ENCODE data around the gene DIMT1. TPM values are rescaled to one million over a fixed set of nuclear protein-coding genes. Genes with fewer than 3 reads are reported as not detected.

Gene DIMT1
- total RNA-seq: 44.6 and 50.6 TPM in 2 replicates

DNA sequence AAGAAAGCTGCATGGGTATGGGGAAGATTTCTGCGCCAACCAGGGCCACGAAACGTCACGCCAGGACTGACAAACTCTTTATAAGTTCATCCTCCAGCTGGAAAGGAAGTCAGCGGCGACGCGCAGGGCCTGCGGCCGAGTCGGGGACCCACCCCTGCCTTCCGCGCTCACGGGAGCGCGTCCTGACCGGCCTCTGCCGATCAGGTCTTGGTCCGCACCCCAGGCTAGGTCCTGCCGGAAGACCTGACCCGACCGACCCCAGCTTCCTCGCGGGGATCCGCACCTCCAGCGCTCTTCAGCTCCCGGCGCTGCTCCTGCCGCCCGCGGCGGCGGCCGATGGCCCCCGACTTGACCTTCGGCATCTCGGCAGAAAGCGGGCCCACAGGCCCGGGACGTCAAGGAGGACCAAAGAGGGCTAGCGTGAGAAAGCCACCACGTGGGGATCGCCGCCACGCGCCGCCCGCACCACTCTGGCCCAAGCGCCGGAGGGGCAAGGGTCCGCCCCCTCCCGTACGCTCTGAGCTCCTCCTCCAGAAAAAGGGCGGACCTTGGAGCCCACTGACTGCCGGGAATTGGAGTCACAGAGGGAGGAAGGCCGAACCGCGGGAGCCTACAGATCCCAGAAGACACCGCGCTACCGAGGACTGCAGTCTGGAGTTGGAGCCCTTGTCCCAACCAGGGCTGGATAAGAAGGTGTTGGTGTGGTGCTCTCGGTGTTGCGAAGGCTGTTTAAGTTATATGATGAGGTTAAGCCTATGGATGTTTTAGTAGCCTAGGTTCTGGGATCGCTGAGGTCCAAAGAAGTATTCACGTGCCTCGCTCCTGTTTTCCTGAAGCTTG is at the start of gene DIMT1:
DIMT1 (minus strand) TSS at position 495 of the 840 bp plus-strand sequence; CDS start at position 362, 133 bp downstream.
- DNase-seq (ENCODE audit: low read depth, low spot score): peak; percentile 93

DNA sequence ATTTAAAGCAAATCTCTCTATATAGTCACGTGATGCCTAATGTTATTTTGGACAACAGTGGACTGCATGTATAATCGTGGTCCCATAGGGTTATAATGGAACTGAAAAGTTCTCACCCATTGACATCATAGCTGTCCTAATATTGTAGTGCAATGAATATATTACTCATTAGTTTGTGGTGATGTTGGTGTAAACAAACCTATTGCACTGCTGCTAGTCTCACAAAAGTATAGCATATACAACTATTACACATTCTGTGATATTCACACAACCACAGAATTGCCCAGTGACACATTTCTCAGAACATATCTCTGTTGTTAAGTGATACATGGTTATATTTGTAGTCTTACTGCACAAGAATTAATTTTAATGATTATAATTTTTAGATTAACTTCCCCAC is 46.6 kb upstream of the DIMT1 start:
- DNase-seq (ENCODE audit: low read depth, low spot score): no peak

DNA sequence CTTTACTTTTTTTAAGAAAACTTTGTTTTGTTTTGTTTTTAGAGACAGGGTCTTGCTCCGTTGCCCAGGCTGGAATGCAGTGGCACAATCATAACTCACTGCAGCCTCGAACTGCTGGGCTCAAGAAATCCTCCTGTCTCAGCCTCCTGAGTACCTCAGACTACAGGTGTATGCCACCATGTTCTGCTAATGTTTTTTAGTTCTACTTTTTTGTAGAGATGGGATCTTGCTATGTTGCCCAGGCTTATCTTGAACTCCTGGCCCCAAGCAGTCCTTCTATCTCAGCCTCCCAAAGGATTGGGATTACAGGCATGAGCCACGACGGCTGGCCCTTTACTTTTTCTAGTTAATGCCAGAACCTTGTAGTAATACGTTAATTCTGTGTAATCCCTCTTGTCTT is 44.8 kb upstream of the DIMT1 start:
- no peak for DNase-seq (ENCODE audit: low read depth, low spot score)

DNA sequence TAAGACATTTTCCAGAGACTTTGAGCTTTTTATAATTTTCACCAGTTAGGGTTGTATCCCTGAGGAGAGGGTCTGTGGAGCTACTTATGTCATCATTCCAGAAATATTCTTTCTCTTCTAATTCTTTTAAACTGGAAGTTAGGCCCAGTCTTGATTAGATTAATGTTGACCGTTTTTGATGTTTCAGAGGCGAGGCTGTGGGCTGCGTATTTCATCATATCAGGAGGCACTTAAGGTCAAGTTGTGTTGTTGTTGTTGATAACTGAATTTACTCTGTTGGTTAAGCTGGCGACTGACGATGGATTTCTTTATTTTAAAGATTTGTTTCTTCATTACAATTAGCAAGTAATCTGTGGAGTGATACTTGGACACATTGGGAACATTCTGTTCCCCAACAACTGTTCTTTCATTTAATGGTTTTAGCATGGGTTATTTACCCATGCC is 28.9 kb upstream of the DIMT1 start:
- no peak for DNase-seq (ENCODE audit: low read depth, low spot score)

DNA sequence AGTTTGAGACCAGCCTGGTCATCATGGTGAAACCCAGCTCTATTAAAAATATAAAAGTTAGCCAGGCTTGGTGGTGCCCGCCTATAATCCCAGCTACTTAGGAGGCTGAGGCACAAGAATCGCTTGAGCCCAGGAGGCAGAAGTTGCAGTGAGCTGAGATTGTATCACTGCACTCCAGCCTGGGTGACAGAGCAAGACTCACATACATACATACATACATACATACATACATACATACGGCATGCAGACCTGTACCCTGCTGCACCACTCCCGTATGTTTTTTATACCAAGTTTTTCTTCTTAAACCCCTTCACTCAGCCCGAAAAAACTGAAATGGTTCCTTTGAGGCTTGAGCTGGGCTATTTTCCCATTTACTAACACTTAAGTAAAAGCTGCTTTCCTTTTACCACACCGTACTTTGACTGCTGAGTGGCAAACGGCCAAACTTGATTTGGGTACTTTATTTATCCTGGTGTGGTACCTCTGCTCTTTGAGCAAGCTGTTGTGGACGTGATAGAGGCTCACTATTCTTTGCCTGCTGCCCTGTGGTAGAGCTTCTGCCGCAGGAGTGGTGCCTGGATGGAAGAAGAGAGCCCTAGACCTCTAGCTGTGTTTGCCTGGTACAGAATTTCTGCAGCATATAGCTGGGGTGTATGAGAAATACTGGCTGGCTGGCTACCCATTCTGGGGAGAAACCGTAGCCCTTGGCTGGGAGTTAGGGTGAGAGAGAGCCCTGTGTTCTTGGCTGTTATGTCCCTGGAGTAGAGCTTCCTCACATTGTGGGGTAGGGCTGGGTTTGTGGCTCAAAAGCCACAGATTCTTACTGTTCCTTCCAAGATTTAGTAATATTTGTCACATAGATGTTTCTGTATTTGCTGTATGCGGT is 28.3 kb upstream of the DIMT1 start:
- no peak for DNase-seq (ENCODE audit: low read depth, low spot score)

DNA sequence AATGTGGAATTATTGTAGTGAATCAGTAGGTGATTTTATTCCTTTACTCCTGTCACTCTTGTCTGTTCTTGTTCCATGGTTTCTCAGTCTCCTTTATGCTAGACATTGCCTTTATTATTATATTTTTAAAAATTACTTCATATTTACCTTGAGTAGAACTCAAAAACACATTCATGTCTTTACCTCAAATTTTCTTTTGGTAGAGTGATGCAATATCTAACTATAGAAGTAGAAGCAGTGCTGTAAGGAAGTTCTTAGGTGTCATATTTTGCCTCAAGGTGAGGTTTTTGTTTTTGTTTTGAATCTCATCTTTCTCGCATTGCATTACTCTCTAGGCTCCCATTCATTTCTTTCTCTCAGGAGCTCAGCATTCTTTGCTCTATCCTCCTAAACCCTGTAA is 21.1 kb upstream of the DIMT1 start:
- no peak for DNase-seq (ENCODE audit: low read depth, low spot score)

DNA sequence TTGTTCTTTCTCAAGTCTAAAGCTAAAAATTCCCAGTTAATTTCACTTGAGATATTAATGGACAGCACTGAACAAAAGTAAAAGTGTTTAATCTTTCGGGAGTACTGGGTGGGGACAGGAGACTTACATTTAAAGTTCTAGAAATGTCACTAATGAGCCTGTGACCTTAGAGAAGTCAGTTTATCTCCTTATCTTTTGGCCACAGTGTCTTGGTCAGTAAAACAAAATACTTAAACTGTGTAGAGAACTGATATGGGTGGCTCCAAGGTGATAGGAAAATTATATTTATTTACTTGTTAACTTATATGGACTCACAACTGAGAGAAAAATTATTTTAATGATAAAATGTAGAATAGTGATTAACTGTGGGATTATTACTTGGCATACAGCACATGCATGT is 17.7 kb upstream of the DIMT1 start:
- no peak for DNase-seq (ENCODE audit: low read depth, low spot score)

DNA sequence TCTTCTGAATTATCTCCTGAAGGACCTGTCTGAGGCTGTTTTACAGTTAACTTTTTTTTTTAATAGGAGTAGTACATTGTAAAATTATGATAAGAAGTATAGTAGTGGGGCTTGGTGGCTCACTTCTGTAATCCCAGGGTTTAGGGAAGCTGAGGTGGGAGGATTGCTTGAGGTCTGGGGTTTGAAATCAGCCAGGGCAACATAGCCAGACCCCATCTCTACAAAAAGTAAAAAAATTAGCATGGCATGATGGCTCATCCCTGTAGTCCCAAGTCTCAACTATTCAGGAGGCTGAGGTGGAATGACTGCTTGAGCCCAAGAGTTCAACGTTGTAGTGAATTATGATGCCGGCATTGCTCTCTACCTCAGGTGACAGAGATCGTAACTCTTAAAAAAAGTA is 15.9 kb upstream of the DIMT1 start:
- no peak for DNase-seq (ENCODE audit: low read depth, low spot score)

DNA sequence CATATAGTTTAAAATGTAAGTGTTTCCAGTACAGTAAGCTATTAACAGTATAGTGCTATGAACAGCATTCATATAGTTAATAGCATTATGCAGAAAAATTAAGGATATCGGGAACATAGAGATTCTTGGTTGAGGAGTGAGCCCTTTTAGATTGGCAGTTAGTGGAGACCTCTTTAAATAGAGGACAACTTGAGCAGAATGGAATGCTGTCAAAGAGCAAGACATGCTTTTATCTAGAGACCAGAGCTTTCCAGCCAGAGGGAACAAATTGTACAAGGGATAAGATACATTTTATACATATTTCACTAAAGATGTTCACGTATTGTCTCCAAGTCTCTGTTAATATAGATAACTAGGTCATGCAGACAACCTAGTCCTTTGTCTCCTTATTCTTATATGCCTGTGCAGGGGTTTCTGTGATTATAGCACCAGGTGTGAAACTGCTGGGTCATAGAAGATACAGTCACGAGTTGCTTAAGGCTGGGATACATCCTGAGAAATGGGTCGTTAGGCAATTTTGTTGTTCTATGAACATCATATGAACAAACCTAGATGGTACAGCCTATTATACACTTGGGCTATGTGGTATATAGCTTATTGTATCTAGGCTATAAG is 14.9 kb upstream of the DIMT1 start:
- DNase-seq (ENCODE audit: low read depth, low spot score): no peak

DNA sequence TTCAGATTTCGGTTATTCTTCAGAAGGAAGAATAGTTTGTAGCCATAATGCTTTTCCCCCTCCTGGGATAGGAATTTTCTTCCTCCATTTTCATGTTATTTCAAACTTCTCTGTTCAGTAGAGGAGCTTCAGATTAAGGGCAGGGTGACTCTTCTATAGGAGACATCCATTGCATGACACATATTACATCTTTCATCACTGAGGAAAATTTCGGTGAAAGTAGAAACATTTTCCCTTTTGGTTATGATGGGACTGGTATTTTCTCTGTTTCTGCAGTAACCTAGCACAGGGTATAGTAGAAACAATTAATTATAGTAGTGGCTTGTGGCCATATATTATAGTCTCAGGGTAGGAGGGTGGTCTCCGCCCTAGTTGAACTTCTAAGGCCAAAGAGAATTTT is 10.0 kb upstream of the DIMT1 start:
- DNase-seq (ENCODE audit: low read depth, low spot score): no peak

DNA sequence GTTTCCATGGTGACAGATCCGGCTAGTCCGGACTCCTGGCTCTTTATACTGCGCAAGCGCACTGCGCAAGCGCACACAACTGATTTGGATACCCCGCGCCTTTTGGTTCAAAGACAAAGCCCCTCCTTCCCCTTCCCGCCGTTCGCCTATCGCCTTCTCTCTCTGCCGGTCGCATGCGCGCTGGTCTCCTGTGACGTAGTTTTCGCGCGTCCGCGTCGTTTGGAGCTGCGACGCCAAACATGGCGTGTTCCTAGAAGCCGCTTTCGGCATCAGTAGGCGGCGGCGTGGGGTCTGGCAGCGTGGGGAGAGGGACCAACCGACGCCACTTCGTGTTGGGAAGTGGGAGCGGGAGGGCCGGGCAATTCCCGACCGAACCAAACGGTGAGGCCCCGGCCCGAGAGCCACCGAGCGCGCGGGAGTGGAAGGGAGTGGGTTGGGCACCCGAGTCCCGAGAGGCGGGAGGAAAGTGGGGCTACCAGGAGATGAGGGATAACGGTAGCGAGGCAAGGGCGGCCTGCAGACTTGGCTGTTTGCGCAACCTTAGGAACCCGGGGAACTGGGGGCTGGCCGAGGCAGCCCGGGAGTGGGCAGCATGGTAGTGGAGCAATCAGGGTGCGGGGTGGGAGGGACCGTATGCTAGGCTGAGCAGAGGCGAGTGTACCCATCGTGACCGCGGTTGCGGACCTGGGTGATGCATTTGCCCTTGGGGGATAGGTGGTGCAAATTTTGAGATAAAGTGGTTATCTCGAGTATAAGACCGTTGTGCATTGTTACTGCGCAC is 9.0 kb upstream of the DIMT1 start, which contains the start of gene IPO11:
IPO11 (plus strand) TSS at position 215 of the 781 bp plus-strand sequence. CDS start 24,517 bp downstream, outside the sequence.
- peak; percentile 95 for DNase-seq (ENCODE audit: low read depth, low spot score)

DNA sequence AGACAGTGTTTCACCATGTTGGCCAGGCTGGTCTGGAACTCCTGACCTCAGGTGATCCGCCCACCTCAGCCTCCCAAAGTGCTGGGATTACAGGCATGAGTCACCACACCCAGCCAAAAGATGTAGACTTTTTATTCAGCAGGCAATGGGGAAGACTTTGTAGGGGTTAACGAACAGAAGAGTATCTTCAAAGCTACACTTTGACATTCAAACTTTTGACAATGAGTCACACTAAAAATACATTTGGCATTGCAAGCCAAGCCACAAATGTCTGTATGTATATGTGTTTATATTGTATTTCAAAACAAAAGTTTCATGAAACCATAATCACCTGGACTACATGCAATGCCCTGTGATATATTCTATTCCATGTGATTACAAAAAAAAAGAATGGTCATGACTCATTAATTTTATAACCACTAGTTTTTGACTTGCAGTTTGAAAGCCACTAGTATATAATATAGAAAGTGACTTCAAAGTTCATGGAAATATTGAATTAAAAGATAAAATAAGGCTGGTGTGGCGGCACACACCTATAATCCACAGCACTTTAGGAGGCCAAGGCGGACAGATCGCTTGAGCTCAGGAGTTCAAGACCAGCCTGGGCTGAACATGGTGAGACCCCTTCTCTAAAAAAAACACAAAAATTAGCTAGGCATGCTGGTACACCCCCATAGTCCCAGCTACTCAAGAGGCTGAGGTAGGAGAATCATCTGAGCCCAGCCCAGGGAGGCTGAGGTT is 8.3 kb downstream of the DIMT1 start:
- DNase-seq (ENCODE audit: low read depth, low spot score): no peak

DNA sequence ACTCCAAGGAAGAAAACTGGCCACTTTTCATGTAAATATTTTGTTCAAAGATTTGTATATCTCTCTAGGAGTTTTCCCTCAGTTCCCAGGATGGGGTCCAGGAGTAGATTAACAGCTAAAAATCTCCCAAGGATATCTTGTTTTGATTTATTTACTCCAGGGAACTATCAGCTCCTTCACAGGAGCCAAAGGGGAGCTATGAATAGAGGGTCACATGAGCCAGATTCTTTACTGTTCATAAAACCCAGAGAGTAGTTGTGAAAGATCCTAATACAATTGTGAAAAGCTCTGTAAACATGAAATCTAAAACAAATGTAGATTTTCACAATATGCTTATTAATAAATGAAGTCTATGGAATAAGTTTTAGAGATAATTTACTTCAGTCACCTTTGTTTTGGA is 16.9 kb downstream of the DIMT1 start:
- no peak for DNase-seq (ENCODE audit: low read depth, low spot score)

DNA sequence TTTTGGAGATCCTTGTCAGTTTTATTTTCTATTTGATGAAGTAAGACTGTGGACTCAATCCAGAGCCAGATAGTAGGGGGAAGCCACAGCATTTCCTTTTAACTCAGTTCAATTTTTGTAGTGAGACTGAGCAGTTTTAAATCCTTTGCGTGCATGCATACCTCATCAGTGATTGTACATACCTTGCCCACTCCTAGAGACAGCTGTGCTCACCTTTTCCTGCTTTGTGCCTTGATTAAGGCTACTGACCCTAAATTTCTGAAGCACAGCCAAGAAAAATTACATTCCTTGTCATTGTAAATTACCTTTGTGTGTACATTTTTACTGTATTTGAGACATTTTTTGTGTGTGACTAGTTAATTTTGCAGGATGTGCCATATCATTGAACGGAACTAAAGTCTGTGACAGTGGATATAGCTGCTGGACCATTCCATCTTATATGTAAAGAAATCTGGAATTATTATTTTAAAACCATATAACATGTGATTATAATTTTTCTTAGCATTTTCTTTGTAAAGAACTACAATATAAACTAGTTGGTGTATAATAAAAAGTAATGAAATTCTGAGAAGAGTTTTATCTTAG is 17.8 kb downstream of the DIMT1 start:
- DNase-seq (ENCODE audit: low read depth, low spot score): no peak

DNA sequence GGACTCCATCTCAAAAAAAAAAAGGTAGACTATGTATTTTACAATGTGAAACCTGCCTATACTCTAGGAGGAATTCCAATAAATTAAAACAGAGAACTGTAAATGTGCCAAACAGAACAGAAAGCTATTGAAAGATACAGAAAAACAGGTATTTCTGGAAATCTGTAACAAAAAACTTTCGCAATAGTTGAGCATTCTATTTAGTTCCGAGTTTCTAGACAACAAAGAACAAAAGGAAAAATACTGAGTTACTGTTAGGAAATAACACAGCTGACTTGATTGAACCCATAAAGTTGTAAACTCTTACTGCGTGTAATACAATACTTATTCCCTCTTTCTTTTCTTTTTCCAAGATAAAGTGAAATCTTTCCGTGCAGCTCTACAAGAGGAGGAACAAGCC is 18.6 kb downstream of the DIMT1 start:
- DNase-seq (ENCODE audit: low read depth, low spot score): no peak

DNA sequence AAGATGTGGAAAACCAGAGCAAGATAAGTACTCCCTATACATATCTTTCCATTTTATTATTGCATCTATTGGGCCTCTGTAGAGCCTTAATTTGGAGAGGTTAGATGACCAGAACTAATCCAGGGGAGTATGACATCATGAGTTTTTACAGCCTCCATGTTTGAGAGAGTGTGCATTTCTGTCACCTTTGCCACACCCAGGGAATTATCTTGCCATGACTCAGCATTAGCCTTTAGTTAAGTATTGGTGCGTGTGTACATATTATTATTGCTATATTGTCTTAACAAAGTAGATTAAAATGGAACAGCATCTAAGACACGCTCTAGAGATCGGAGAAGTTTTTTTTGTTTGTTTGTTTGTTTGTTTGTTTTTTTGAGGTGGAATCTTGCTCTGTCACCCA is 27.6 kb downstream of the DIMT1 start:
- DNase-seq (ENCODE audit: low read depth, low spot score): no peak

DNA sequence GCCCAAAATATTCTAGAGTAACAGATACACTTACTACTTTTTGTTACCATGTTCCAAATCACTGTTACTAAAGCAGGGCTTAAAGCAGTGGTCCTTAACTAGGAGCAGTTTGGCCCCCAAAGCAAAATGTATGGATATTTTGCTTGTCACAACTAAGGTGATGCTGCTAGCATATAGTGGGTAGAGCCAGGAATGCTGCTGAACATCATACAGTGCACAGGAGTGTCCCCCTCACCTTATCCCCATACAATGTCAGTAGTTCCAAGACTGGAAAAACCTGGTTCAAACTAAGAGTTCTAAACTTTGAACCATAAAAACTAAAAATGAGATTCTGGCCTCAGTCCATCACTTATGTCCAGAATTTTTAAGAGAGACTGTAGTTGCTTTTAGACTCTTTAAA is 28.1 kb downstream of the DIMT1 start:
- DNase-seq (ENCODE audit: low read depth, low spot score): no peak

DNA sequence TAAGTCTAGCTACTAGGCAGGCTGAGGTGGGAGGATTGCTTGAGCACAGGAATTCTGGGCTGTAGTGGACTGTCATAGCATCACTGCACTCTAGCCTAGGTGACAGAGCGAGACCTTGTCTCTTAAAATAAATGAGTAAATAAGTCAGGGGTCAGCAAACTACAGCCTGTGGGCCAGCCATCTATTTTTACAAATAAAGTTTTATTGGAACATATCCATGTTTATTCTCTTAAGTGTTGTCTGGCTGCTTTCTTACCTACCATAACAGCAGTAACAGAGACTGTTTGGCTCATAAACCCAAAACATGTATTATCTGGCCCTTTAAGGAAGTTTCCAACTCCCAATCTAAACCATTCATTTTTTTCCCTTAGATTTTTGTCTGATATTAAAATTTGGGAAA is 29.6 kb downstream of the DIMT1 start:
- DNase-seq (ENCODE audit: low read depth, low spot score): no peak

DNA sequence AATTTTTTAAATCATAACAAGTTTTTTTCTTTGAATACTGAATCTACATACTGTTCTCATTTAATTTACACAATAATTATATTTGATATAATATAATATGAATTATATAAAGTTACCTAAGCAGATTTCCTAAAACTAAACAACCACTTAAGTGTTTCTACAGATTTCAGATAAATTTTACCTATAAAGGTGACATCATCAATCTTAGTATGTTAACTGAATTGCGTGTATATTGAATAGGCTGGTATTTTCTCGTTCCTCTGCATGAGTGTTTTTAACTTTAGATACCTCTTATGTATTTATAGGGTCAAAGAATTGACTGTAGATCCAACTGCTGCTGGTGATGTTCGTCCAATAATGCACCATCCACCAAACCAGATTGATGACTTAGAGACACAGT is 30.3 kb downstream of the DIMT1 start:
- no peak for DNase-seq (ENCODE audit: low read depth, low spot score)

DNA sequence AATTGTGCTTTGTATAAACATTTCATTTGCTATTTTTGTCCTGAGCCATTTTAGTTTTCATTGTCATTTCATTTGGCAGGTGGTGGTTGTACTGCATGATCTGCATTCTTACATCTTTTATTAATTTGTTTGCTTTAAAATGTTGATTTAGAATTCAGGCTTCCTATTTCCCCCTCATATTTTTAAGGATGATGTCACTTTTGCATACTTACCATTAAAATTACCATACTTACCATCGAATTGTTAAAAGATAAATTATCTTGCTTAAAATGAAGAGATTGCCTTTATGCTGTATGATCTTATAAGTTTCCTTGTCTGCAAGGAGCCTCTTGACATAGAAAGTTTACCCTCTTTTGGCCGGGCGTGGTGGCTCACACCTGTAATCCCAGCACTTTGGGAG is 31.1 kb downstream of the DIMT1 start:
- DNase-seq (ENCODE audit: low read depth, low spot score): no peak

Measured in pulmonary artery endothelial cell (primary cell).